HG02798 (cell line): ENCODE results near the gene FKBP4.

ENCODE experiments used
- ATAC-seq: cut with Tn5 transposase; IDR thresholded peaks from one replicate; pipeline ENCODE4 v1.9.1; 2021; ENCODE audit warnings: mild to moderate bottlenecking; ENCODE audit not compliant: unreplicated experiment, poor library complexity

The FKBP4 gene

DNA sequence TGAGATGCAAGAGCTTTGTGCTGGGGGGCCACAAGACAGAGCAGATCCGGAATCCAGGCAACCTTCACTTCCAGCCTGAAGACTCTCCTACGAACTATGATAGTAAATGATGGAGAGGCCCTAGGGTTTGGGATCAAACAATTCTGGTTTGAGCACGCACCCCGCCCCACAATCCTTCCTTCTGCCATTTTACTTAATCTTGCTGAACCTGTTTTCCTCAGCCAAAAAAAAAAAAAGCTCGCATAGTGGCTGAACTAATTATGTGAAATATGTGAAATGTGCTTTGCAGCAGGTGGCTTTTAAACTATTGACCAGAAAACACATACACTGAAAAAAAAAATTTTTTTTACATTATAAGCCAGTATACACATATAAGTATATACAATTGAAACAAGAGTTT, 17.0 kb downstream of the FKBP4 start:
- no peak for ATAC-seq

DNA sequence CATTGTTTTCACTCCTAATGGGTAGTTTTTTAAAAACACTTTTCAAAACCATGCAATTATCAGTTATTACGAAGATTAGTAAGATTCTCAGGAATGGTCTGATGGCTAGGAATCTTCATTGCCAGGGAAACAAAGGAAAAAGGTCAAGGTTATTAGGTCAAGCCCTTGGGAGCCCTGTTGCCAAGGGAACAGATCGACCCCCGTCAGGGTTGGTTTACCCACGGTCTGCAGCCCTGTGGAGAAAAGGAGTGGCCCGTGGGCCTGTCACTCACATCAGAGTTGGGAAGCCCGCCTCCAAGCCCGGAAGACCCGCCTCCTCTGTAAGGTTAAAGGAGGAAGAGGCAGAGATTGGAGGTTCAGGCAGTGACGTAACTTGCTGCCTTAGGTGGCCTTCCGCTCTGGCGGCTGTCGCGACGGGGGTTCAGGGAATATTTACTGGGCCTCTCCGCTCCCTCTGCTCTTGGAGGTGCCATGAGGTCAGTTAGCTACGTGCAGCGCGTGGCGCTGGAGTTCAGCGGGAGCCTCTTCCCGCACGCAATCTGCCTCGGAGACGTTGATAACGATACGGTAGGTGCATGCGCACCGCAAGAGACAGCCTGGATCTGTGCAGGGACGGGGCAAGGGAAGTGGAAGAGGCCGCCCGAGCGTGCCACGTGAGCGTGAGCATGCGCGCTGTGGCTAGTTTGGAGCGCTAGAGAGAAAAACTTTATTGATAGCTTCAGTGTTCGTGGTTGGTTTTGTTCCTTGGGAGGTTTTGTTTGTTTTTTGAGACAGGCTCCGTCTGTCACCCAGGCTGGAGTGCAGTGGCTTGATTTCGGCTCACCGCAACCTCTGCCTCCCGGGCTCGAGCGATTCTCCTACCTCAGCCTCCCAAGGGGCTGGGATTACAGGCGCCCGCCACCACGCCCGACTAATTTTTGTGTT, 17.8 kb downstream of the FKBP4 start, which contains the start of gene ITFG2:
Gene ITFG2, plus strand, starts transcription at position 379 of the 924 bp plus-strand sequence. Its CDS starts 93 bp downstream, at position 472.
- peak; percentile 97 for ATAC-seq

DNA sequence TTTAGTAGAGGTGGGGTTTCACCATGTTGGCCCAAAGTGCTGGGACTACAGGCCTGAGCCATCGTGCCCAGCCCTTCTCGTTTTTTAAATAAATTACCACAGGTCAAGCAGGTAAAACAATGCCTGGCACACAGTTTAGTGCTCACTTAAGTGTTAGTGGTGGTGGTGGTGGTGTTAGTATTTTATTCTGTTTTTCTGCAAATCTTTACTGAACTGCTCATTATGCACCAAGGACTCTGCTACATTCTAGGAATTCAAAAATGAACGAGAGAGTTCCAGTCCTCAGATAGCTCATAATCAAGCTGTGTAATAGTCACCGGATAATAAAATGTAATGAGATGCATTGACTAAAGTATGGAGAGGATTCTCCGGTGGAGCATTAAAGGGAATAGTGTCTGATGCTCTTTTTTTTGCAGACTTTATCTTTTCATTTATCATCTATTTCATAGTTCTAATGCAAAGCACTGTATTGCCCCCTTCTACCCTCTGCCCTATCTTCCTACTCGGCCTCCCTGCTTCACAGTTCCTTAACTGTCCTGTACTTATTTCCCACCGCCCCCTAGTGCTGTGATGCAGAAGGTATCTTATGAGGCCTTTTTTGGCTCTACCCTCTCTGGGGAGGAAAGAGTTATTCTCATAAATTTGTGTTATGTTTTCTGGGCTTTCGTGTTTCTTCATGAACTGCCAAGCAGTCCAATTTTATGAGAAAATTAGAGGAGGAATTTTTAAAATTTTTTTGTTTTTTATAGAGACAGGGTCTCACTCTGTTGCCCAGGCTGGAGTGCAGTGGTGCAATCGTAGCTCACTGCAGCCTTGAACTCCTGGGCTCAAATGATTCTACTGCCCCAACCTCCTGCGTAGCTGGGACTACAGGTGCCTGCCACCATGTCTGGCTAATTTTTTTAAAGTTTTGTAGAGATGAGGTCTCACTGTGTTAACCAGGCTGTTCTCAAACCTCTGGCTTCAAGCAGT, 18.7 kb downstream of the FKBP4 start:
- peak; percentile 28 for ATAC-seq

DNA sequence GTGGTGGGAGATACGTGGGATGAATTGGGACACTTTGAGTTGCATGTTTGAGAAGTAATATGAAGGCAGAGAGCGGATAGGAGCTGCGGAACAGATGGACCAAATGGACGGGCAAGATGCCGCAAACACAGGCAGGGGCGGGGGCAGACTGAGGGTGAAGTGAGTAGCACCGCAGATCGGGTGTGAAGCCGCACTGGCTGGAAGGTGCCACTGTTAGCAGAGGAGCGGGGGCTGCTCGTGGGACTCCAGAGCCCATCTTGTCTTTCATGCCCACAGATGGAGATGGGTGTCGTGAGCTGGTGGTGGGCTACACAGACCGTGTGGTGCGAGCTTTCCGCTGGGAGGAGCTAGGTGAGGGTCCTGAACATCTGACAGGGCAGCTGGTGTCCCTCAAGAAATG, 25.0 kb downstream of the FKBP4 start:
- ATAC-seq = no peak

DNA sequence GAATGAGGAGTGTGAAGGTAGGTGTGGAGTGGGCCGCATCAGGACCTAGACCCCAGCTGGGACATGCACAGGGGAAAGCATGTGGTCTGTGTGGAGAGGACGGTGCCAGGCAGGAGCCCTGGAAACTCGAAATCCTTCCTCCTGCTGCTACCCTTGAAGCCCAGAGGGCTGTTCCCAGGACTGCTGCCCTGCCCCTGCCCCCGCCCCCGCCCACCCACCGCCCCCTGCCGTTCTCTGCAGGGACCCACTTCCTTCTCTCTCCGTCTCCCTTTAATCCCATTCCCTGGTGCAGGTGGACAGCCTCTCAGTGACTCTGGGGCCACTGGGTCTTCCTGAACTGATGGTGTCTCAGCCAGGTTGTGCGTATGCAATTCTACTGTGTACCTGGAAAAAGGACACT, 25.7 kb downstream of the FKBP4 start:
- no peak for ATAC-seq

DNA sequence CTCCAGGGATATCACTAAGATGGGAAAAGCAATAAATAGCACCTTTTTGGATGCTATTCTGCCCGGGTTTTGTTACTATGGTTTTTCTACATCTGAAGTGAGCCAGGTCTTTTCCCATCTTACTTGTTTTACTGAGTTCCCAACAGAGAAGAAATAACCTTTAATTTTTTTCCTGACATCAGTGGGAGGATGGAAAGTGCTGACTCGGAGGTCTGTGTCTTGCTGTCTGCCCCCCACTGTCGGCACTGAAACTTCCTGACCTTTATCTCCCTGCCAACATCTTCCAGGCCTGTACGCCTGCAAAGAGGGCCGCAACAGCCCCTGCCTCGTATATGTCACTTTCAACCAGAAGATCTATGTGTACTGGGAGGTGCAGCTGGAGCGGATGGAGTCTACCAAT, 28.7 kb downstream of the FKBP4 start:
- ATAC-seq = no peak

DNA sequence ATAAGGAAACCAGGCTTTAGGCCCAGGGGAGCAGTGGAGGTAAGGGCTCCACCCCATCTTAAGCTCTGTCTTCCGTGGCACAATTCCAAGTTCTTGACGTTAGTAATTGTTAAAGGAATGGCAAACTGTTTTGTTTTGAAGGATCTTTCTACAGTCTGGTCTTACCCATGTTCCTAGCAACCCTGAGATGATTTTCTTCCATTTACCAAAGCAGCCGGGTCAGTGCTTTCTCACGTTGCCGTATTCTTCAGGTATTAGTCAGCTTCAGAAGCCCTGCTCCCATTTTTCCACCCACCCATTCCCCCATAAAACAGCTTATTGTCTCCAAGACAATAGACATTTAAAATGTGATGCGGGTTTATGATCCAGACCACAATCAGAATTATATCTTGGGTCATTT, 29.8 kb downstream of the FKBP4 start:
- ATAC-seq = no peak

DNA sequence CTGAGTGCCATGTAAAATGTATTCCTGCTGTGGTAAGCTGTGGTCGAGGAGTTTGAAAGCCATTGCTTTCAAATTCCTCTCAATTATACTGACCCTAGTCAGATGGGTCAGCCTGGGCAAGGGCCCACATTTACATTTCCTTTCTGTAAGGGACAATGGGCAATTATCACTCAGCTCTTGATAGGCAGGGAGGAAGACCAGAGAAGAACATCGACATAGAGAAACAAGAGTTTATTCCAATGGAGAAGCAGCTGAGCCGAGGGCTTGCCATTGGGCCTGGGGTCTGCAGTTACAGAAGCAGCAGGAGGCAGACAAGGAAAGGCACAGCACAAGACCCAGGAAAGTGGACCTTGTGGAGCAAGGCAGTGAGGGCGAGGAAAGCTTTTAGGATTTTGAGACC, 30.4 kb downstream of the FKBP4 start:
- ATAC-seq = no peak

DNA sequence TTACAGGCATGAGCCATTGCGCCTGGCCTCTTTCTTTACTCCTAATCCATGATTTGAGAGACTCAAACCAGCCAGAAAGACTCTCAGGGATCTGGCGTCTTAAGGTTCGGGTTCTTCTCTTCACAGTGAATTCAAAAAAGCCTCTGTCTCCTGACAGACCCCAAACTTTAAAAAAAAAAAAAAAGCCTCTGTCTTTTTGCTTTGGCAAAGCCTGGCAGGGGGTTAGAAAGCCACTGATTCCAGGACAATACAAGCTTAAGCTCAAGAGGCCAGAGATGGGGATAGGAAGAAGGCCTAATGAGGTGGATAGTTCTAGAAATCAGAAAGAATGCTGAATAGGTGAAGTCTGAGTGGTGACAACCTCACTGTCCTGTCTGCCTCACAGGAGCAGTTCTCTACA, 31.3 kb downstream of the FKBP4 start:
- no peak for ATAC-seq

DNA sequence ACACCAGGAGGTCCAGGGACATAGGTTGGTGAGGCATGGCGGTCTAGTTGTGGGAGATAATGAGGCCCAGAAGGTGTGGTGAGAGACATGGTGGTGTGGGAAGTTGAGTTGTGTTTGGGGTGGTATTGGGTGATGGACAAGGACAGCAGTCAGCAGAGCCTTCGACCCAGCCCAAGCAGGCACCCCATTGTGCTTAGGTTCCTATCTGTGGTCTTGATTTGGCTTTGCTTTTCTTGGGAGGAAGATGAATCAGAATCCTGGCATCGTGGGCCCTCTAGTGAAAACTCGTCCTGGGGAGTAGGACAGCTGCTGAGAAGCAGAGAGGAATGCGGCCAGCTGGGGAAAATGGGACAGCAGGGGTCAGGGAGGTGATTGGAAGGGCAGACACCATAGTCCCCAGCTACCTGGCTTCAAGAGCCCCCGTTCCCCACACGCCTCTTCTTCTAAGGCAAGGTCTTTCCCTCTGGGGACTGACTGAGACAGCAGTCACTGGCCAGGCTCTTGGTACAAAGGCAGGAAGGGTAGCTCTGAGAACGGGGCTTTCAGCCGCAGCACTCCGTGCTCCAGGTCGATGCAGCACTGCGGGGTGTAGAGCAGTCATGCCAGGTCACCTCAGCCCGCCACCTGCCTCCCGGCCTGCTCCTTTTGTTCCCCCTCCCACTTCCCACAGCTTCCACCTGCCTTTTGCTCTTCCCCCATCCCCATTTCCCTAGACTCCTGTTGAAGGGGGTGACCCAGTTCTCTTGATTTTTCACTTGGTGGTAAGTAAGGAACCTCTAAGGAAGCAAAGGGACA, 32.1 kb downstream of the FKBP4 start:
- no peak for ATAC-seq

DNA sequence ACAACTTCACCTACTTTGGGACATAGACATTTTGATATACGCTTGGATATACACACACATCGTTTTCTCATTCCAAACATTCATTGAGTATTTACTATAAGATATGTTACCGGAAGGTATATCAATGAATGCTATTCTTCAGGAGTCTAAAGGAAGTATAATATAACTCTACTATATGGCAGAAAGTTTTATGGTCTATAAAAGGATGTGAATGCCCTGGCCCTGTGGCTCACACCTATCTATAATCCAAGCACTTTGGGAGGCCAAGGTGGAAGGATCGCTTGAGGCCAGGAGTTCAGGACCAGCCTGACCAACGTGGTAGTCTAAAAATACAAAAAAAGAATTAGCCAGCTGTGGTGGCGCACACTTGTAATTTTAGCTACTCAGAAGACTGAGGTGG, 34.5 kb downstream of the FKBP4 start:
- no peak for ATAC-seq

DNA sequence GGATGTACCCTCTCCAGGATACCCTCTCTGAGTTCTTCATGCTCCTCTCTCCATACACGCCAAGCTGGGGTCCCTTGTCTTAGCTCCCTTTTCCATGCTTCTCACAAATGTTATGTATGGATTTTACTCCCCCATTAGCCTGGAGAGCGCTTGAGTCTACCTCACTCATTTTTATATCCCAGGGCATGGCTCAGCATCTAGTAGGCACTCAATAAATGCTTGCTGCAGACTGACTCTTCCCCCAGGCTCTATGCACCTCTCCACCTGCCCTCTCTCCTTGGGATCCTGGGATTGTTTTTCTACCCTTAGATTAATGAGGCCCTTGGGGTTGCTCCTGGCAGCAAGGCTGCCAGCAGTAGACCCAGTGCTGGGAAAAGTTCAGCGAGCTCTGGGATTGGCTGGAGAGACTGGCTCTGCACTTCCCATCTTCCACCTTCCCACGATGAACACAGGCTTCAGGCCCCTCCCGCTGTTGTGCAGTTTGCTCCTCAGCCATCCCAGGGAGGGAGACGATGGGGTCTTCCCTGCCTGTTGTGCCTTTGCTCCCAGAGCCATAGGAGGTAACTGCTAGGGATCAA, 37.9 kb downstream of the FKBP4 start:
- ATAC-seq = no peak

DNA sequence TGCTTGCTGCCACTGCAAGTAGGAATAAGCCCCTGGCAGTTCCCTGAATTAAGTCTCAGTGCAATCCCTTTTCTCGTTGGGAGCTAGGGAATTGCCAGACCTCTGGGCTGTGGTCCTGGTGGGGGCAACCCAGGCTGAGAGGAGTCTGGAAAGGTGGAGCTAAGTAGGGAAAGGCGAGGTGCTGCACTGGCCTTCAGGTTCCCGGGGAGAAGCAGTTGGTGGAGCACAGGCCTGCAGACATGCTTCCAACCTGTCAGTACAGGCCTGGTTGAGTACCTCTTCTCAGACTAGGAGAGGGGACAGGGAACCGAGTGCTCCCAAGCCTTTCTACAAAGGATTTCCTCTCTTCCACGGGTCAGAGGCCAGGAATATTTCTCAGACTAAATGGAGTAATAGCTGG, 38.6 kb downstream of the FKBP4 start:
- ATAC-seq = no peak

DNA sequence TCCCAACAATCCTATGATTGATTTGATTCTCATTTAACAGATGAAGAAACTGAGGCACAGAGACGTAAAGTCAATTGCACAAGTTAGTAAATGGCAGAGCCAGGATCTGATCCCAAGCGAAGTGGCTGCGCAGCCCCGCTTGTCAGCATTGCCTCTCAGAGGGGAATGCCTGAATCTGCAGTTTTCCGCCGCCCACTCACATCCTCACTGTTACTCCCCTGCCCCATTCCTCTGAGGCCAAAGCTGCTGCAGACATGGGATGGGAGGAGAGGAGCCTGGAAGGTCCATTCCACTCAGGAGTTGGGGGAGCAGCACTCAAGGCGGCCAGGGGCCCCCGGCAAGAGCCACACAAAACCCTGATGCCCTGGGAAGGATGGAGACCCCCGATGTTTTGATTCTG, 39.0 kb downstream of the FKBP4 start:
- no peak for ATAC-seq

DNA sequence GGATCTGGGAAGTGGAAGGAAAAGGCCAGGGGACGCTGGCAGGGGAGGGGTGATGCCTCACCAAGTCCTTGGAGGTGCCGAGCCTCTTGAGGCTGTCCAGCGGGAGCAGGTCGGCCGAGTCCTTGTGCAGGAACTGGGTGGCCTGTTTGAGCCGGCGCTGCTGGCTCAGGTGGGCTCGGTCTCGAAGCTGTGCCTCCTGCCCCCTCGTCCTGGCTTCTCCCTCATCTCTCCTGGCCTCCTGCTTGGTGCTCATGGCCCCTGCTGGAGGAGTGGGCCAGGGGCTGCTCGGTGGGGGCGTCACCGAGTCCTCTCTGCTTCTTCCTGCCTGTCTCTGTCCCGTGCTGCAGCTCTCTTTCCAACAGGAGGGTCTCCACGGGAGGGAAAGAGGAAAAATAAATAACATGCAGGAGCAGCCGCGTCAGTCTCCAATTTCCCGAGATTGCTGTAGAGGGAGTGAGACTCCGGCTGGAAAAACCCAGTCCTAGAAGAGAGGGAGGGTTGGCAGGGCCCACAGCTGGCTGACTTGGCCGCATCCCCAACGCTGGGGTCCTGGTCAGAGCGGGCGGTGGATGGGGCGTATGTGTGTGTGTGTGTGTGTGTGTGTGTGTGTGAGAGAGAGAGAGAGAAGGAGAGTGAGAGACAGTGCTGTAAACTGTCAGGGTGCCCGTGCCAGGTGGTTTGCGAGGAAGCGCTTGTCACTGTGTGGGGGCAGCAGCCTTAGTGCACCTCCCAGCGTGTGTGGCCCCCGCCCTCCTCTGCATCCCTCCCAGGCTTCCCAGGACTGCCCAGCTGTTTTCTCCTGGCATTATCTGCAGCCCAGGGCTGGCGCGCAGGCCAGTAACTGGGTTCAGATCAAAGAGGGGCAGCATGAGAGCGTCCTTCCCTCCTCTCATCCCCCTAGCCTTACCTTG, 40.1 kb downstream of the FKBP4 start, which contains the start of gene NRIP2:
Gene NRIP2, minus strand, starts transcription at position 455 of the 911 bp plus-strand sequence. Its CDS starts 52 bp downstream, at position 403.
- no peak for ATAC-seq

DNA sequence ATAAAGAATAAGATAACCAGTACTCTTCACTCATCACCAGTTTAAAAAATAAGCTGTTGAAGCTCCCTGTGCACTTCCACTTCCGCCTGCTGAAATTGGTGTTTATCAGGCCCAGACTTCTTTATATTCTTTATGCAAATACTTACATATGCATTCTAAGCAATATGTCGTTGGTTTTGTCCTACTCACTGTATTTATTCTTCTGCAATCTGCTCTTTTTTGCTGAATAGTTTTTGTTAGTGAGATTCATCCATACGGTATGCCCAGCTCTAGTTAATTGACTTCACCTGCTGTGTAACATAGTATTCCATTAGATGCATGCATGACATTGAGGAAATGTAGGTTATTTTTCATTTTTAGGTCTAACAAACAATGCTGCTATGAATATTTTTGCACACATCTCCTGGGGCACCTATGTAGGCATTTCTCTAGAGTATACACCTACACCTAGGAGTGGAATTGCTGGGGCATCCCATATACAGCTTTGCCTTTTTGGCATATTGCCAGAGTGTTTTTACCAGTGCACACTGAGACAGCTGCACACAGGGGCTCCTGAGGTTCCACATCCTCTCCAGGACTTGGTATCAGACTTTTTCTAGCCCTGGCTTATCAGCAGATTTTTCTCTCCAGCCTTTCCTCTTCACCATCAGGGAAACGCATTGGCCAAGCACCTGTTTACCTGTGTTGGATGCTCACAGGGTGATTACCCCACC, 41.1 kb downstream of the FKBP4 start:
- ATAC-seq = no peak

DNA sequence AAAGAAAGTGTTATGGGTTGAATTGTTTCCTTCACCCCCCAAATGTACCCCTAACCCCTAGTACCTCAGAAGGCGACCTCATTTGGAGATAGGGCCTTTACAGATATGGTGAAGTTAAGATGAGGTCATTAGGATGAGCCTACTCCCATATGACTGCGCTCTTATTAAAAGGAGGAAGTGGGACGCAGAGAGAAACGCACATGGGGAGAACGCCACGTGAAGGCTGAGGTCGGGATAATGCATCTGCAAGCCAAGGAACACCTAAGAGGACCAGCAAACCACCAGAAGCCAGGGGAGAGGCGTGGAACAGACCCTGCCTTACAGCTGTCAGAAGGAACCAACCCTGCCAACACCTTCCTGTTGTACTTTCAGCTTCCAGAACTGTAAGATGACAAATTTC, 41.8 kb downstream of the FKBP4 start:
- ATAC-seq = no peak

DNA sequence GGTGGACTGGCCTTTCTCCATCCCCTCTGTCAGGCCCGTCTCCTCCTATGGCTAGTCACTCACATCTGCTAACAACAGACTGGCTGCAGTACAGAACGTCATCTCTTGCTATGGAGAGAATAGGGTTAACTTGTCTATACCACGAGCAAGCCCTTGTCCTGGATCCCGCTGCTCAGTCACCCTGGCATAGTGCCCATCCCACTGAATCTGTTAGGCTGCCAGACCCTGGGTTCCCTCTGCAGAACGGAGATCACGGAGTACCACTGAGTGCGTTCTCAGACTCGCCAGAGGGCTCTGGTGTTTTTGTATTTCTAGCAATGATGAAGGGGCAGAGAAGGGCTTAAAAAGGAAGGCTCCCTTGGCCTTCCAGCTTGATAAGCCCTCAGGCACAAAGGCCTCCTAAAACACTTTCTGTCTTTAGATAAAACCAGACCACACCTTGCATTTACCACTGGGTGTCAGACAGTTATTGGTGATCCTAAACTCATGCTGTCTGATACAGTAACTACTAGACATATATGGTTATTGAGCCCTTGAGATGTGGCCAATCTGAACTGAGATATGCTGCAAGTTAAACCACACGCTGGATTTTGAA, 46.4 kb downstream of the FKBP4 start:
- ATAC-seq = no peak
